ENCODE measurements around the gene CCNF.

DNA sequence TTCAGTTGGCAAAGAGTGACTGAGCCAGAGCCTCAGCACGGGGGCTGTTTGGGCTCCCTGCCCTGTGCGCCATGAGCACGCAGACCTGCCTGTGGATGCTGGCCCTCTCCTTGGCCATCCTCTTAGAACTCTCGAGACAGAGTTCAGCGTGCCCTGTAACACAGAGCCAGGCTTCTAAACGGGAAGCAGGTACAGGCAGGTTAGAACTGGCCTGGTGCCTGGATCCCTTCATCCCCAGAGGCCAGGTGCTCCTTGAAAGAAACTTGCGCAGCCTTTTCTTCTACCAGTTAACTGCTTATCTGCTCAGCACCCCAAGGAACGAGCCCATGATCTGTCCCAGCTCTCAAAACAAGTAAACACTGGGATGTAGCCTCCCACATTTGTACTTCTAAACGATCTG, 6.9 kb downstream of the CCNF start:
- TF ChIP-seq RAD21 (IDR thresholded peaks at IDR 0.05) (no peak), JUND (IDR thresholded peaks at IDR 0.05) (no peak), SP1 (IDR thresholded peaks at IDR 0.05) (no peak), TAF1 (conservative IDR thresholded peaks at IDR 0.05) (no peak)
- TF ChIP-seq, protein P1, sequence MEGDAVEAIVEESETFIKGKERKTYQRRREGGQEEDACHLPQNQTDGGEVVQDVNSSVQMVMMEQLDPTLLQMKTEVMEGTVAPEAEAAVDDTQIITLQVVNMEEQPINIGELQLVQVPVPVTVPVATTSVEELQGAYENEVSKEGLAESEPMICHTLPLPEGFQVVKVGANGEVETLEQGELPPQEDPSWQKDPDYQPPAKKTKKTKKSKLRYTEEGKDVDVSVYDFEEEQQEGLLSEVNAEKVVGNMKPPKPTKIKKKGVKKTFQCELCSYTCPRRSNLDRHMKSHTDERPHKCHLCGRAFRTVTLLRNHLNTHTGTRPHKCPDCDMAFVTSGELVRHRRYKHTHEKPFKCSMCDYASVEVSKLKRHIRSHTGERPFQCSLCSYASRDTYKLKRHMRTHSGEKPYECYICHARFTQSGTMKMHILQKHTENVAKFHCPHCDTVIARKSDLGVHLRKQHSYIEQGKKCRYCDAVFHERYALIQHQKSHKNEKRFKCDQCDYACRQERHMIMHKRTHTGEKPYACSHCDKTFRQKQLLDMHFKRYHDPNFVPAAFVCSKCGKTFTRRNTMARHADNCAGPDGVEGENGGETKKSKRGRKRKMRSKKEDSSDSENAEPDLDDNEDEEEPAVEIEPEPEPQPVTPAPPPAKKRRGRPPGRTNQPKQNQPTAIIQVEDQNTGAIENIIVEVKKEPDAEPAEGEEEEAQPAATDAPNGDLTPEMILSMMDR (IDR thresholded peaks at IDR 0.05; ENCODE audit: low read depth, low read length, missing input control): no peak
- TF ChIP-seq, protein P2, sequence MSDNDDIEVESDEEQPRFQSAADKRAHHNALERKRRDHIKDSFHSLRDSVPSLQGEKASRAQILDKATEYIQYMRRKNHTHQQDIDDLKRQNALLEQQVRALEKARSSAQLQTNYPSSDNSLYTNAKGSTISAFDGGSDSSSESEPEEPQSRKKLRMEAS (IDR thresholded peaks at IDR 0.05): no peak
- TF ChIP-seq, protein P3, sequence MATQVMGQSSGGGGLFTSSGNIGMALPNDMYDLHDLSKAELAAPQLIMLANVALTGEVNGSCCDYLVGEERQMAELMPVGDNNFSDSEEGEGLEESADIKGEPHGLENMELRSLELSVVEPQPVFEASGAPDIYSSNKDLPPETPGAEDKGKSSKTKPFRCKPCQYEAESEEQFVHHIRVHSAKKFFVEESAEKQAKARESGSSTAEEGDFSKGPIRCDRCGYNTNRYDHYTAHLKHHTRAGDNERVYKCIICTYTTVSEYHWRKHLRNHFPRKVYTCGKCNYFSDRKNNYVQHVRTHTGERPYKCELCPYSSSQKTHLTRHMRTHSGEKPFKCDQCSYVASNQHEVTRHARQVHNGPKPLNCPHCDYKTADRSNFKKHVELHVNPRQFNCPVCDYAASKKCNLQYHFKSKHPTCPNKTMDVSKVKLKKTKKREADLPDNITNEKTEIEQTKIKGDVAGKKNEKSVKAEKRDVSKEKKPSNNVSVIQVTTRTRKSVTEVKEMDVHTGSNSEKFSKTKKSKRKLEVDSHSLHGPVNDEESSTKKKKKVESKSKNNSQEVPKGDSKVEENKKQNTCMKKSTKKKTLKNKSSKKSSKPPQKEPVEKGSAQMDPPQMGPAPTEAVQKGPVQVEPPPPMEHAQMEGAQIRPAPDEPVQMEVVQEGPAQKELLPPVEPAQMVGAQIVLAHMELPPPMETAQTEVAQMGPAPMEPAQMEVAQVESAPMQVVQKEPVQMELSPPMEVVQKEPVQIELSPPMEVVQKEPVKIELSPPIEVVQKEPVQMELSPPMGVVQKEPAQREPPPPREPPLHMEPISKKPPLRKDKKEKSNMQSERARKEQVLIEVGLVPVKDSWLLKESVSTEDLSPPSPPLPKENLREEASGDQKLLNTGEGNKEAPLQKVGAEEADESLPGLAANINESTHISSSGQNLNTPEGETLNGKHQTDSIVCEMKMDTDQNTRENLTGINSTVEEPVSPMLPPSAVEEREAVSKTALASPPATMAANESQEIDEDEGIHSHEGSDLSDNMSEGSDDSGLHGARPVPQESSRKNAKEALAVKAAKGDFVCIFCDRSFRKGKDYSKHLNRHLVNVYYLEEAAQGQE (IDR thresholded peaks at IDR 0.05): no peak
